ENCODE data around the gene PRSS57. TPM values are rescaled to one million over a fixed set of nuclear protein-coding genes. Genes with fewer than 3 reads are reported as not detected.

The PRSS57 gene
- total RNA-seq, 1 experiment from 2014 or later: not detected

DNA sequence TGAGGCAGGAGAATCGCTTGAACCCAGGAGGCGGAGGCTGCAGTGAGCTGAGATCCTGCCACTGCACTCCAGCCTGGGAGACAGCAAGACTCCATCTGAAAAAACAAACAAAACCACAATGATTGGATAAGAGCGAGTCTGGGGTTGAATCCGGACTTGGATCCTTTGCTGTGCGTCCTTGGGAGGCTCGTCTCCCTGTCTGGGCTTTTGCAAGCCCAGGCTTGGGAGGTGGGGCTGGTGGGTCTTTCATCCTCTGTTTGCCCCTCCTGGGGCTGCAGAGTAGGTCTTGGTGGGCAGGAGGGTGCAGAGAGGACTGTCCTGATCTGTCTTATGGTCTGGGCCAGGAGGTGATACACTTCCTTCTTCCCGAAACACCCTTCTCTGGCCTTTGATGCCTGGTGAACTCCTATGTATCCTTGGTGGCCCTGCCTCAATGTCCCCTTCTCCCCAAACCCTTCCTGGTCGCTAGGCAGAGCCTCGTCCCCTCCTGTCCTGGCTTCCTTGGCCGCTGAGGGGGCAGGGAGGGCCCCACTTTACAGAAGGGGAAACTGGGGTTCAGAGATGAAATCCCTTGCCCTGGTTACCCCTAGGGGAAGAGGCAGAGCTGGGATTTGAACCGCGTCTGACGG is 30.3 kb upstream of the PRSS57 start:
- intact Hi-C loops (cut with micrococcal nuclease): no loop called here
- POLR2A ChIA-PET: no interaction called here
- CTCF ChIA-PET: no interaction called here
- no peak overlapping the region for H3K27ac Mint-ChIP-seq (ENCODE audit: low read depth, unreplicated experiment)
- no peak overlapping the region for H3K4me3 Mint-ChIP-seq (ENCODE audit: unreplicated experiment)
- DNase-seq (ENCODE audit: unreplicated experiment): no peak
- no TSS peak for BruUV-seq (replicated peaks)
- H3K36me3 Mint-ChIP-seq (ENCODE audit: insufficient read depth, unreplicated experiment): no peaks in the 10 kb centered on the region
- TF ChIP-seq, protein P1, sequence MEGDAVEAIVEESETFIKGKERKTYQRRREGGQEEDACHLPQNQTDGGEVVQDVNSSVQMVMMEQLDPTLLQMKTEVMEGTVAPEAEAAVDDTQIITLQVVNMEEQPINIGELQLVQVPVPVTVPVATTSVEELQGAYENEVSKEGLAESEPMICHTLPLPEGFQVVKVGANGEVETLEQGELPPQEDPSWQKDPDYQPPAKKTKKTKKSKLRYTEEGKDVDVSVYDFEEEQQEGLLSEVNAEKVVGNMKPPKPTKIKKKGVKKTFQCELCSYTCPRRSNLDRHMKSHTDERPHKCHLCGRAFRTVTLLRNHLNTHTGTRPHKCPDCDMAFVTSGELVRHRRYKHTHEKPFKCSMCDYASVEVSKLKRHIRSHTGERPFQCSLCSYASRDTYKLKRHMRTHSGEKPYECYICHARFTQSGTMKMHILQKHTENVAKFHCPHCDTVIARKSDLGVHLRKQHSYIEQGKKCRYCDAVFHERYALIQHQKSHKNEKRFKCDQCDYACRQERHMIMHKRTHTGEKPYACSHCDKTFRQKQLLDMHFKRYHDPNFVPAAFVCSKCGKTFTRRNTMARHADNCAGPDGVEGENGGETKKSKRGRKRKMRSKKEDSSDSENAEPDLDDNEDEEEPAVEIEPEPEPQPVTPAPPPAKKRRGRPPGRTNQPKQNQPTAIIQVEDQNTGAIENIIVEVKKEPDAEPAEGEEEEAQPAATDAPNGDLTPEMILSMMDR (IDR thresholded peaks at IDR 0.05; ENCODE audit: unreplicated experiment): no peak
- no peaks in the 10 kb centered on the region for H3K9me3 Mint-ChIP-seq (ENCODE audit: unreplicated experiment)
- no peaks in the 10 kb centered on the region for H3K4me1 Mint-ChIP-seq (ENCODE audit: insufficient read depth, unreplicated experiment)
- H3K27me3 Mint-ChIP-seq (ENCODE audit: insufficient read depth, unreplicated experiment): no peaks in the 10 kb centered on the region

DNA sequence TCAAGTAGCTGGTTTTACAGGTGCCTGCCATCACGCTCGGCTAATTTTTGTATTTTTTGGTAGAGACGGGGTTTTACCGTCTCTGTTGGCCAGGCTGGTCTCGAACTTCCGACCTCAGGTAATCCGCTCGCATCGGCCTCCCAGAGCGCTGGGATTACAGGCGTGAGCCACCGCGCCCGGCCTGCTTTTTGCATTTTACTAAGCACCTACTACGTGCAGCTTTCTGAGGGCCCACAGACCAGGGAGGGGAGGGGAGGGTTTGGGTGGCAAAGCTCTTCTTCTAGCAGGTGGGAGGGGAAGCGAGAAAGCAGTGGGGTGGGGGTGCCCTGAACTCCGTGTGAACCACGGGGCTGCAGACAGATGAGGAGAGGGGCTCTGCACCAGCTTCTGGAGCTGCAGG is 28.5 kb upstream of the PRSS57 start:
- intact Hi-C loops (cut with micrococcal nuclease): no loop called here
- CTCF ChIA-PET: no interaction called here
- no peak overlapping the region for H3K27ac Mint-ChIP-seq (ENCODE audit: low read depth, unreplicated experiment)

GRCh38 chr19:723247-723646 is 28.0 kb upstream of the PRSS57 start:
- Mint-ChIP-seq H3K27me3 (ENCODE audit: insufficient read depth, unreplicated experiment) (no peaks in the 10 kb centered on the region), H3K27ac (ENCODE audit: low read depth, unreplicated experiment) (no peak overlapping the region), H3K9me3 (ENCODE audit: unreplicated experiment) (no peaks in the 10 kb centered on the region), H3K4me1 (ENCODE audit: insufficient read depth, unreplicated experiment) (no peaks in the 10 kb centered on the region), H3K36me3 (ENCODE audit: insufficient read depth, unreplicated experiment) (no peaks in the 10 kb centered on the region), H3K4me3 (ENCODE audit: unreplicated experiment) (no peak overlapping the region)
- ChIA-PET CTCF (interaction anchor here (0.7 kb wide), 1 partner anchor 98 kb away, joined by 3 read pairs; no protein-coding TSS in a partner anchor), POLR2A (interaction anchor here (0.9 kb wide), 1 partner anchor 28 kb away, joined by 3 read pairs; no protein-coding TSS in a partner anchor)
- intact Hi-C loops (cut with micrococcal nuclease): no loop called here
- BruUV-seq (replicated peaks): no TSS peak
- TF ChIP-seq, protein P1 (IDR thresholded peaks at IDR 0.05; ENCODE audit: unreplicated experiment): no peak
- DNase-seq (ENCODE audit: unreplicated experiment): no peak

More for the DNA sequence above, 28.5 kb upstream of the PRSS57 start:
- DNase-seq (ENCODE audit: unreplicated experiment): no peak
- no peaks in the 10 kb centered on the region for H3K9me3 Mint-ChIP-seq (ENCODE audit: unreplicated experiment)
- no peaks in the 10 kb centered on the region for H3K4me1 Mint-ChIP-seq (ENCODE audit: insufficient read depth, unreplicated experiment)
- TF ChIP-seq, protein P1 (IDR thresholded peaks at IDR 0.05; ENCODE audit: unreplicated experiment): no peak
- POLR2A ChIA-PET: interaction anchor here (0.9 kb wide), 1 partner anchor 28 kb away, joined by 3 read pairs; no protein-coding TSS in a partner anchor
- no peak overlapping the region for H3K4me3 Mint-ChIP-seq (ENCODE audit: unreplicated experiment)
- no TSS peak for BruUV-seq (replicated peaks)
- H3K27me3 Mint-ChIP-seq (ENCODE audit: insufficient read depth, unreplicated experiment): no peaks in the 10 kb centered on the region
- H3K36me3 Mint-ChIP-seq (ENCODE audit: insufficient read depth, unreplicated experiment): no peaks in the 10 kb centered on the region

DNA sequence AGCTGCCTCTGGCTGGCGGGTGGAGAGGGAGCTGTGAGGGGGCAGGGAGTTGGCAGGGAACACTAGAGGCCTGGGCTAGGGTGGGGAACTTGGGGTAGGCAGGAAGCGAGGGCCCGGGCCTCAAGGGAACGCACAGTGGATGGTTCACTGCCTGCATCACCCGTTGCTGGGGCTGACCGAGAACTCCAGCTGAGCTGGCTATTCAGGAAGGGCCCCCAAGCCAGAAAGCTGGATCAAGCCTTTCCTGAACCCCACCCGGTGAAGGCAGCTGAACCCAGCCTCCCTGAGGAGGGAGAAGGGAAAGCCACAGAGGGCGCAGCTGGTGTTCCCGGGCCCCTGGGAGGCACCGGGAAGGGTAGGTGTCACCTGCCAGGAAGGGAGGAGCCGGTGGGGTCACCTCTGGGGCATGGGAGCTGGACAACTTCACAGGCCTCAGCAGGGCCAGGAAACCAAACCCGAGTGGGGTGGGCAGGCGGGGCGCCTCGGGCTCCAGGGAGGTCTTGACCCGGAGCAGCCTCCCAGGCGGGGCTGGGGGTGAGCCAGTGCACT is 27.4 kb upstream of the PRSS57 start:
- no peak overlapping the region for H3K27ac Mint-ChIP-seq (ENCODE audit: low read depth, unreplicated experiment)
- H3K9me3 Mint-ChIP-seq (ENCODE audit: unreplicated experiment): no peaks in the 10 kb centered on the region
- no peaks in the 10 kb centered on the region for H3K4me1 Mint-ChIP-seq (ENCODE audit: insufficient read depth, unreplicated experiment)
- DNase-seq (ENCODE audit: unreplicated experiment): no peak
- H3K36me3 Mint-ChIP-seq (ENCODE audit: insufficient read depth, unreplicated experiment): no peaks in the 10 kb centered on the region
- H3K4me3 Mint-ChIP-seq (ENCODE audit: unreplicated experiment): no peak overlapping the region
- intact Hi-C loops (cut with micrococcal nuclease): no loop called here
- no TSS peak for BruUV-seq (replicated peaks)
- POLR2A ChIA-PET: interaction anchor here (0.9 to 1.0 kb wide), 2 partner anchors 15 to 29 kb away, joined by 3 read pairs; no protein-coding TSS in a partner anchor
- no peaks in the 10 kb centered on the region for H3K27me3 Mint-ChIP-seq (ENCODE audit: insufficient read depth, unreplicated experiment)
- TF ChIP-seq, protein P1 (IDR thresholded peaks at IDR 0.05; ENCODE audit: unreplicated experiment): no peak
- CTCF ChIA-PET: interaction anchor here (0.7 kb wide), 1 partner anchor 97 kb away, joined by 3 read pairs; no protein-coding TSS in a partner anchor

Measured in MCF 10A (cell line).